ENCODE measurements around the gene MEAF6. TPM values are rescaled to one million over a fixed set of nuclear protein-coding genes. Genes with fewer than 3 reads are reported as not detected.
A peak's percentile ranks its signal among the peaks of the same experiment; 100 is the strongest.

Gene MEAF6
- total and polyA plus RNA-seq, 2 of the 8 experiments (the other 6 are each of a cell fraction or from before 2014, with no cell fraction given) = 23.0 to 38.8 TPM

- H2BK5ac ChIP-seq (ENCODE audit: low read depth, low read length) = 0 out of 2 replicates have a peak overlapping the region, but pooled peaks have one; percentile 27
Measured at GRCh38 chr1:37448185-37448584, 66.4 kb downstream of the MEAF6 start.

More at GRCh38 chr1:37448185-37448584, 66.4 kb downstream of the MEAF6 start:
- Histone ChIP-seq H2BK12ac (ENCODE audit: low read depth, low read length) (peak overlapping the region; percentile 77; the same call in 1 of the 2 replicates), H2BK120ac (replicated peaks; ENCODE audit: low read depth, low read length) (peak overlapping the region; percentile 66), H3K56ac (replicated peaks; ENCODE audit: insufficient read length, low read depth, low read length) (no peak overlapping the region), H2AK5ac (ENCODE audit: low read depth, low read length) (0 out of 2 replicates have a peak overlapping the region, but pooled peaks have one; percentile 24), H4K5ac (ENCODE audit: insufficient read length, low read depth, low read length) (no peak overlapping the region), H2BK15ac (ENCODE audit: low read length) (no peak overlapping the region), H2BK20ac (ENCODE audit: low read length) (peak overlapping the region; percentile 72; the same call in 1 of the 2 replicates), H3K18ac (ENCODE audit: extremely low read depth, low read length) (no peak overlapping the region; the same call in 1 of the 2 replicates), H3K79me2 (ENCODE audit: control insufficient read depth in 1 of 2, insufficient read depth in 2 of 2, low read length in 2 of 2) (no peaks in the 10 kb centered on the region), H3K4me1 (replicated peaks in 1 of 4; ENCODE audit: control insufficient read depth in 3 of 4, insufficient read depth in 4 of 4, low read length in 3 of 4) (peaks cover 0 to 23% (median 9%) of the 10 kb centered on the region in 4 experiments; a peak in 6 of 7 replicates), H3K23ac (ENCODE audit: insufficient read length) (no peak overlapping the region), H3K27me3 (replicated peaks in 1 of 4; ENCODE audit: control insufficient read depth in 3 of 4, extremely low read depth in 1 of 4, insufficient read depth in 3 of 4, low read length in 3 of 4) (no peaks in the 10 kb centered on the region; a peak in 1 of 7 replicates), H3K36me3 (ENCODE audit: control insufficient read depth in 2 of 4, insufficient read depth in 4 of 4, low read length in 3 of 4) (no peaks in the 10 kb centered on the region), H3K79me1 (ENCODE audit: low read depth, low read length) (no peaks in the 10 kb centered on the region), H4K20me1 (replicated peaks in 1 of 2; ENCODE audit: control insufficient read depth in 1 of 2, insufficient read depth in 2 of 2, low read length in 2 of 2) (no peaks in the 10 kb centered on the region), H3K4ac (replicated peaks; ENCODE audit: insufficient read length, low read depth, low read length) (no peak overlapping the region), H3K9me3 (ENCODE audit: insufficient read depth in 2 of 2, low read depth in 1 of 2, low read length in 1 of 2) (no peaks in the 10 kb centered on the region), H3K4me3 (ENCODE audit: extremely low read depth in 1 of 4, insufficient read depth in 2 of 4, low read depth in 3 of 4, low read length in 4 of 4) (no peak overlapping the region), H4K91ac (replicated peaks; ENCODE audit: insufficient read length, low read length) (peak overlapping the region; percentile 56), H3K14ac (ENCODE audit: insufficient read length) (no peak overlapping the region), H2AFZ (ENCODE audit: low read length) (no peak overlapping the region), H3K27ac (ENCODE audit: low read depth, low read length) (no peak overlapping the region), H3K9ac (replicated peaks in 1 of 4; ENCODE audit: extremely low read depth in 1 of 4, low read depth in 3 of 4, low read length in 3 of 4) (no peak overlapping the region), H3K23me2 (ENCODE audit: low read depth, low read length) (no peaks in the 10 kb centered on the region), H3K4me2 (ENCODE audit: insufficient read depth in 1 of 2, low read depth in 2 of 2, low read length in 2 of 2) (0 out of 4 replicates have a peak overlapping the region, but pooled peaks of 1 of the 2 experiments have one; percentile 9), H4K8ac (ENCODE audit: extremely low read depth, insufficient read depth, low read length) (no peak overlapping the region)
- DNase-seq (ENCODE audit: low read depth in 1 of 2, low spot score in 2 of 2) = no peak
- CTCF ChIA-PET (ENCODE audit: partially characterized antibody) = interaction anchor here (0.6 to 15.0 kb wide), 7 partner anchors 10 to 271 kb away, joined by 3 to 382 read pairs (median 4); no protein-coding TSS in a partner anchor
- FAIRE-seq = no peak
- POLR2A ChIA-PET (ENCODE audit: partially characterized antibody) = interaction anchor here (1.3 to 2.8 kb wide), 2 partner anchors 24 to 30 kb away, joined by 3 to 7 read pairs; no protein-coding TSS in a partner anchor
- 63% methylated on average over 1 of the region's 2 CpGs; no CpG with 5 or more reads in 1 of the 2 experiments for WGBS, 2 experiments (ENCODE audit: extremely low coverage in 1 of 2, insufficient coverage in 1 of 2, insufficient read length in 1 of 2, insufficient replicate concordance in 2 of 2, low coverage in 1 of 2, low lambda C conversion rate in 2 of 2, missing lambda C conversion rate in 1 of 2)
- TF ChIP-seq, protein P1, sequence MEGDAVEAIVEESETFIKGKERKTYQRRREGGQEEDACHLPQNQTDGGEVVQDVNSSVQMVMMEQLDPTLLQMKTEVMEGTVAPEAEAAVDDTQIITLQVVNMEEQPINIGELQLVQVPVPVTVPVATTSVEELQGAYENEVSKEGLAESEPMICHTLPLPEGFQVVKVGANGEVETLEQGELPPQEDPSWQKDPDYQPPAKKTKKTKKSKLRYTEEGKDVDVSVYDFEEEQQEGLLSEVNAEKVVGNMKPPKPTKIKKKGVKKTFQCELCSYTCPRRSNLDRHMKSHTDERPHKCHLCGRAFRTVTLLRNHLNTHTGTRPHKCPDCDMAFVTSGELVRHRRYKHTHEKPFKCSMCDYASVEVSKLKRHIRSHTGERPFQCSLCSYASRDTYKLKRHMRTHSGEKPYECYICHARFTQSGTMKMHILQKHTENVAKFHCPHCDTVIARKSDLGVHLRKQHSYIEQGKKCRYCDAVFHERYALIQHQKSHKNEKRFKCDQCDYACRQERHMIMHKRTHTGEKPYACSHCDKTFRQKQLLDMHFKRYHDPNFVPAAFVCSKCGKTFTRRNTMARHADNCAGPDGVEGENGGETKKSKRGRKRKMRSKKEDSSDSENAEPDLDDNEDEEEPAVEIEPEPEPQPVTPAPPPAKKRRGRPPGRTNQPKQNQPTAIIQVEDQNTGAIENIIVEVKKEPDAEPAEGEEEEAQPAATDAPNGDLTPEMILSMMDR (IDR thresholded peaks at IDR 0.05; ENCODE audit: control extremely low read depth in 1 of 3, insufficient read depth in 1 of 3, low read depth in 1 of 3, low read length in 3 of 3) = peak; percentile 17 to 45 (median 44); a peak in 3 of 4 replicates
- no peak for TF ChIP-seq RFX5 (IDR thresholded peaks at IDR 0.05; ENCODE audit: borderline replicate concordance, low read depth, low read length)
- no peak for TF ChIP-seq KDM1A (IDR thresholded peaks at IDR 0.05; ENCODE audit: borderline replicate concordance, low read length)
- TF ChIP-seq RAD21 (IDR thresholded peaks at IDR 0.05 in 1 of 2, conservative IDR thresholded peaks at IDR 0.05 in 1 of 2; ENCODE audit: low read depth in 2 of 2, low read length in 2 of 2) = peak; percentile 7 to 17; a peak in 2 of 4 replicates
